H9 (cell line): ENCODE data around the gene TMEM244. TPM values are rescaled to one million over a fixed set of nuclear protein-coding genes. Genes with fewer than 3 reads are reported as not detected.

Experiments used
- DNase-seq: peaks from one replicate; pipeline ENCODE4 v3.0.0-alpha.2; 2017
- H2AFZ ChIP-seq: one replicate; pipeline ENCODE4 v1.6.1; 2013; ENCODE audit warnings: mild to moderate bottlenecking, low read length, control low read depth, moderate library complexity
- H2AK5ac ChIP-seq: 2 replicates; pipeline ENCODE4 v1.6.1; 2013; ENCODE audit warnings: low read length, control low read depth, mixed read lengths; ENCODE audit not compliant: insufficient read length
- H2BK120ac ChIP-seq: one replicate; pipeline ENCODE4 v1.6.1; 2013; ENCODE audit warnings: low read depth, mild to moderate bottlenecking, low read length, control low read depth, inconsistent platforms; ENCODE audit not compliant: poor library complexity, severe bottlenecking
- H2BK12ac ChIP-seq: 2 replicates; pipeline ENCODE4 v1.6.1; 2013; ENCODE audit warnings: low read length, control low read depth, mixed read lengths, low read depth; ENCODE audit not compliant: insufficient read length
- H2BK15ac ChIP-seq: 2 replicates; pipeline ENCODE4 v1.6.1; 2013; ENCODE audit warnings: low read depth, low read length, control low read depth
- H2BK20ac ChIP-seq: one replicate; pipeline ENCODE4 v1.6.1; 2013; ENCODE audit warnings: low read depth, mild to moderate bottlenecking, low read length, control low read depth, inconsistent platforms; ENCODE audit not compliant: poor library complexity, severe bottlenecking
- H2BK5ac ChIP-seq: 2 replicates; pipeline ENCODE4 v1.6.1; 2013; ENCODE audit warnings: low read length, control low read depth, mixed read lengths; ENCODE audit not compliant: insufficient read length
- H3K14ac ChIP-seq: 2 replicates; pipeline ENCODE4 v1.6.1; 2013; ENCODE audit warnings: low read length, control low read depth; ENCODE audit not compliant: insufficient read depth
- H3K18ac ChIP-seq: 2 replicates; pipeline ENCODE4 v1.6.1; 2013; ENCODE audit warnings: low read depth, mild to moderate bottlenecking, mixed read lengths, low read length, control low read depth; ENCODE audit not compliant: insufficient read length
- H3K23ac ChIP-seq: 2 replicates; pipeline ENCODE4 v1.6.1; 2013; ENCODE audit warnings: low read length, control low read depth, mixed read lengths, low read depth; ENCODE audit not compliant: insufficient read length
- H3K23me2 ChIP-seq: 2 replicates; pipeline ENCODE4 v1.6.1; 2013; ENCODE audit warnings: low read depth, mild to moderate bottlenecking, mixed read lengths, low read length, control low read depth; ENCODE audit not compliant: insufficient read length, poor library complexity, severe bottlenecking
- H3K27ac ChIP-seq: 2 replicates; pipeline ENCODE4 v1.5.1; 2013; ENCODE audit warnings: low read length, control low read depth, mixed read lengths, low read depth; ENCODE audit not compliant: insufficient read length
- H3K27me3 ChIP-seq: 2 replicates; pipeline ENCODE4 v1.6.1; 2013; ENCODE audit warnings: low read length, control low read depth, inconsistent platforms; ENCODE audit not compliant: insufficient read depth
- H3K4ac ChIP-seq: 2 replicates; pipeline ENCODE4 v1.6.1; 2013; ENCODE audit warnings: low read depth, mild to moderate bottlenecking, control low read depth, inconsistent platforms, low read length, moderate library complexity
- H3K4me1 ChIP-seq: 2 replicates; pipeline ENCODE4 v1.6.1; 2013; ENCODE audit warnings: low read length, control low read depth, inconsistent platforms; ENCODE audit not compliant: insufficient read depth
- H3K4me2 ChIP-seq: 2 replicates; pipeline ENCODE4 v1.6.1; 2013; ENCODE audit warnings: low read length, control low read depth, mixed read lengths; ENCODE audit not compliant: insufficient read length, insufficient read depth
- H3K56ac ChIP-seq: 2 replicates; pipeline ENCODE4 v1.6.1; 2013; ENCODE audit warnings: low read depth, mild to moderate bottlenecking, mixed read lengths, low read length, control low read depth; ENCODE audit not compliant: insufficient read length
- H3K79me1 ChIP-seq: 2 replicates; pipeline ENCODE4 v1.6.1; 2013; ENCODE audit warnings: low read depth, mild to moderate bottlenecking, moderate library complexity, low read length, control low read depth, inconsistent platforms; ENCODE audit not compliant: insufficient read depth, poor library complexity, severe bottlenecking
- H3K79me2 ChIP-seq: 2 replicates; pipeline ENCODE4 v1.6.1; 2013; ENCODE audit warnings: low read length, control low read depth, inconsistent platforms; ENCODE audit not compliant: insufficient read depth
- H3K9ac ChIP-seq: 2 replicates; pipeline ENCODE4 v1.6.1; 2013; ENCODE audit warnings: low read length, control low read depth, mixed read lengths; ENCODE audit not compliant: insufficient read length; ENCODE audit errors: extremely low read depth
- H3K9me3 ChIP-seq: one replicate; pipeline ENCODE4 v1.6.1; 2013; ENCODE audit warnings: low read depth, low read length, inconsistent platforms; ENCODE audit not compliant: control insufficient read depth
- H3T11ph ChIP-seq: one replicate; pipeline ENCODE4 v1.6.1; 2013; ENCODE audit warnings: mild to moderate bottlenecking, low read length, control low read depth, inconsistent platforms
- H4K20me1 ChIP-seq: one replicate; pipeline ENCODE4 v1.6.1; 2013; ENCODE audit not compliant: control insufficient read depth, insufficient read length, insufficient read depth
- H4K5ac ChIP-seq: 2 replicates; pipeline ENCODE4 v1.6.1; 2013; ENCODE audit warnings: low read depth, mild to moderate bottlenecking, mixed read lengths, low read length, control low read depth; ENCODE audit not compliant: insufficient read length
- H4K8ac ChIP-seq: replicated peaks from 2 replicates; pipeline ENCODE4 v1.6.1; 2013; ENCODE audit warnings: low read length, control low read depth, mixed read lengths, low read depth; ENCODE audit not compliant: insufficient read length
- H4K91ac ChIP-seq: 2 replicates; pipeline ENCODE4 v1.6.1; 2013; ENCODE audit warnings: low read depth, mild to moderate bottlenecking, moderate library complexity, mixed read lengths, low read length, control low read depth; ENCODE audit not compliant: insufficient read length
- H3K27ac Mint-ChIP-seq, 3 experiments: 2 replicates in 2 of 3; 3 replicates in 1 of 3; pipeline ENCODE4 v1.8.0; 2020 to 2021; ENCODE audit warnings: mixed read lengths in 3 of 3, mild to moderate bottlenecking in 1 of 3, moderate library complexity in 1 of 3
- H3K27me3 Mint-ChIP-seq: 2 replicates; pipeline ENCODE4 v1.8.0; 2021; ENCODE audit warnings: low read depth, mild to moderate bottlenecking, moderate library complexity, mixed read lengths
- H3K36me3 Mint-ChIP-seq, 3 experiments: 2 replicates in 2 of 3; 3 replicates in 1 of 3; pipeline ENCODE4 v1.8.0; 2020 to 2021; ENCODE audit warnings: low read depth in 3 of 3, mixed read lengths in 3 of 3; ENCODE audit not compliant: insufficient read depth in 1 of 3
- H3K4me1 Mint-ChIP-seq, 2 experiments: 2 replicates each; pipeline ENCODE4 v1.8.0; 2020; ENCODE audit warnings: mixed read lengths in 2 of 2
- H3K4me3 Mint-ChIP-seq, 2 experiments: 2 replicates in 1 of 2; 3 replicates in 1 of 2; pipeline ENCODE4 v1.8.0; 2020 to 2021; ENCODE audit warnings: mild to moderate bottlenecking in 2 of 2, mixed read lengths in 2 of 2, moderate library complexity in 1 of 2
- H3K9me3 Mint-ChIP-seq, 2 experiments: 2 replicates in 1 of 2; 3 replicates in 1 of 2; pipeline ENCODE4 v1.8.0; 2020; ENCODE audit warnings: mild to moderate bottlenecking in 2 of 2, mixed read lengths in 2 of 2, moderate library complexity in 1 of 2
- CTCF ChIP-seq: fragments of 200-600 bp; sonication (generic); conservative IDR thresholded peaks from 3 replicates; pipeline ENCODE4 v1.8.0; 2021; ENCODE audit warnings: antibody characterized with exemption, mild to moderate bottlenecking
- WGBS: extraction: QIAGEN DNeasy Blood & Tissue Kit; methylation state at CpG from one replicate; pipeline ENCODE4 v1.1.7; 2013; ENCODE audit warnings: missing lambda C conversion rate, low lambda C conversion rate, mixed read lengths; ENCODE audit not compliant: insufficient read length; ENCODE audit errors: extremely low coverage; 5-methylcytosine and 5-hydroxymethylcytosine counted together
- total RNA-seq: library from RNA; stranded (reverse); gene quantifications from 2 replicates; pipeline ENCODE4 v1.2.1, GENCODE V29; 2021

TMEM244 gene
- total RNA-seq, 1 experiment from 2014 or later = not detected

GRCh38 chr6:129852257-129852858, 8.8 kb downstream of the TMEM244 start:
- no peak overlapping the region for H3K4me2 ChIP-seq
- H3K9me3 ChIP-seq = no peaks in the 10 kb centered on the region
- no peak overlapping the region for H3K56ac ChIP-seq
- H3K14ac ChIP-seq = no peak overlapping the region
- no peak overlapping the region for H3T11ph ChIP-seq
- Mint-ChIP-seq H3K9me3 (no peaks in the 10 kb centered on the region), H3K36me3 (no peaks in the 10 kb centered on the region), H3K4me1 (peaks cover 9% of the 10 kb centered on the region in 2 experiments), H3K27ac (peak overlapping the region in 2 of 3 experiments; percentile 19 to 82; a peak in 2 of 7 replicates), H3K4me3 (no peak overlapping the region), H3K27me3 (no peaks in the 10 kb centered on the region; the same call in 1 of the 2 replicates)
- no peak overlapping the region for H3K4ac ChIP-seq
- H4K20me1 ChIP-seq = no peaks in the 10 kb centered on the region
- H4K5ac ChIP-seq = no peak overlapping the region
- no peak overlapping the region for H2BK20ac ChIP-seq
- H4K91ac ChIP-seq = no peak overlapping the region
- no peak overlapping the region for H2BK15ac ChIP-seq
- no peaks in the 10 kb centered on the region for H3K27me3 ChIP-seq
- no peak overlapping the region for H2BK120ac ChIP-seq
- DNase-seq = no peak
- no peaks in the 10 kb centered on the region for H3K79me2 ChIP-seq
- no peak overlapping the region for H3K18ac ChIP-seq
- no peak overlapping the region for H2AK5ac ChIP-seq
- H3K27ac ChIP-seq = no peak overlapping the region
- no peak for TF ChIP-seq CTCF
- no CpG with 5 or more reads among the region's 5 CpGs for WGBS
- no peak overlapping the region for H2BK12ac ChIP-seq
- no peak overlapping the region for H3K9ac ChIP-seq
- no peaks in the 10 kb centered on the region for H3K79me1 ChIP-seq
- H4K8ac ChIP-seq = no peak overlapping the region
- no peak overlapping the region for H3K23ac ChIP-seq
- no peaks in the 10 kb centered on the region for H3K23me2 ChIP-seq
- H2BK5ac ChIP-seq = no peak overlapping the region
- no peaks in the 10 kb centered on the region; the same call in 1 of the 2 replicates for H3K4me1 ChIP-seq
- no peak overlapping the region for H2AFZ ChIP-seq
